KMS-11 (cell line): Measurements from ENCODE around the gene TSPOAP1.

Source experiments
- H2AFZ ChIP-seq: fragments of 200-600 bp; sonication (generic); 2 replicates; pipeline ENCODE4 v1.6.1; 2016; ENCODE audit warnings: antibody characterized with exemption, mixed run types, low read depth
- H3K27ac ChIP-seq: fragments of 200-600 bp; sonication (generic); 2 replicates; pipeline ENCODE4 v1.6.1; 2016; ENCODE audit warnings: mild to moderate bottlenecking, mixed run types
- H3K27me3 ChIP-seq: fragments of 200-600 bp; sonication (generic); 2 replicates; pipeline ENCODE4 v1.6.1; 2017; ENCODE audit warnings: mild to moderate bottlenecking, low read depth, mixed run types, moderate library complexity; ENCODE audit not compliant: insufficient read depth
- H3K36me3 ChIP-seq: fragments of 200-600 bp; sonication (generic); 2 replicates; pipeline ENCODE4 v1.6.1; 2017; ENCODE audit warnings: mild to moderate bottlenecking, mixed run types; ENCODE audit not compliant: insufficient read depth
- H3K4me1 ChIP-seq: fragments of 200-600 bp; sonication (generic); 2 replicates; pipeline ENCODE4 v1.6.1; 2016; ENCODE audit warnings: mild to moderate bottlenecking, low read depth, mixed run types; ENCODE audit not compliant: poor library complexity, severe bottlenecking
- H3K4me2 ChIP-seq: fragments of 200-600 bp; sonication (generic); 2 replicates; pipeline ENCODE4 v1.7.0; 2016; ENCODE audit warnings: mild to moderate bottlenecking, mixed run types
- H3K4me3 ChIP-seq: fragments of 200-600 bp; sonication (generic); IDR thresholded peaks from 2 replicates; pipeline ENCODE4 v1.6.1; 2017; ENCODE audit warnings: low read depth, low read length, mixed read lengths; ENCODE audit not compliant: insufficient read depth
- H3K79me2 ChIP-seq: fragments of 200-600 bp; sonication (generic); 2 replicates; pipeline ENCODE4 v1.6.1; 2016; ENCODE audit warnings: low read depth, mixed run types; ENCODE audit not compliant: insufficient read depth
- H3K9ac ChIP-seq: fragments of 200-600 bp; sonication (generic); 2 replicates; pipeline ENCODE4 v1.6.1; 2016; ENCODE audit warnings: mild to moderate bottlenecking, mixed run types
- H4K20me1 ChIP-seq: fragments of 200-600 bp; sonication (generic); 2 replicates; pipeline ENCODE4 v1.6.1; 2016; ENCODE audit warnings: mild to moderate bottlenecking, mixed run types; ENCODE audit not compliant: insufficient read depth
- CTCF ChIP-seq: fragments of 200-600 bp; sonication (generic); conservative IDR thresholded peaks from 2 replicates; pipeline ENCODE4 v1.6.1; 2017; ENCODE audit warnings: low read depth, mild to moderate bottlenecking, antibody characterized with exemption, low read length, moderate library complexity, mixed read lengths

Gene TSPOAP1

GRCh38 chr17:58364270-58364942 is 35.8 kb upstream of the TSPOAP1 start:
- Histone ChIP-seq H3K4me2 (no peak overlapping the region), H3K27ac (no peak overlapping the region), H3K4me3 (no peak overlapping the region), H2AFZ (no peak overlapping the region), H3K27me3 (no peaks in the 10 kb centered on the region), H3K79me2 (no peaks in the 10 kb centered on the region), H3K36me3 (no peaks in the 10 kb centered on the region), H3K9ac (no peak overlapping the region), H4K20me1 (no peaks in the 10 kb centered on the region), H3K4me1 (peaks cover 8% of the 10 kb centered on the region)
- no peak for TF ChIP-seq CTCF

- no peak overlapping the region for H3K4me3 ChIP-seq
- H2AFZ ChIP-seq, result no peak overlapping the region
- H4K20me1 ChIP-seq, result no peaks in the 10 kb centered on the region
- no peaks in the 10 kb centered on the region for H3K27me3 ChIP-seq
- H3K4me2 ChIP-seq, result no peak overlapping the region
- no peaks in the 10 kb centered on the region for H3K36me3 ChIP-seq
- no peaks in the 10 kb centered on the region for H3K79me2 ChIP-seq
- H3K9ac ChIP-seq, result no peak overlapping the region
- H3K4me1 ChIP-seq, result peaks cover 8% of the 10 kb centered on the region
- no peak overlapping the region for H3K27ac ChIP-seq
- no peak for TF ChIP-seq CTCF
Observed at GRCh38 chr17:58363457-58364185, 35.0 kb upstream of the TSPOAP1 start.

GRCh38 chr17:58362368-58363014 is 33.9 kb upstream of the TSPOAP1 start:
- Histone ChIP-seq H2AFZ (no peak overlapping the region), H3K27me3 (no peaks in the 10 kb centered on the region), H3K79me2 (no peaks in the 10 kb centered on the region), H3K4me1 (peaks cover 8% of the 10 kb centered on the region), H4K20me1 (no peaks in the 10 kb centered on the region), H3K27ac (no peak overlapping the region), H3K36me3 (no peaks in the 10 kb centered on the region), H3K9ac (no peak overlapping the region), H3K4me3 (no peak overlapping the region), H3K4me2 (no peak overlapping the region)
- TF ChIP-seq CTCF, result no peak

- no peak for TF ChIP-seq CTCF
- H3K27ac ChIP-seq, result no peak overlapping the region
- no peaks in the 10 kb centered on the region for H4K20me1 ChIP-seq
- H3K4me3 ChIP-seq, result no peak overlapping the region
- H3K9ac ChIP-seq, result no peak overlapping the region
- no peak overlapping the region for H3K4me2 ChIP-seq
- H3K79me2 ChIP-seq, result no peaks in the 10 kb centered on the region
- no peak overlapping the region for H2AFZ ChIP-seq
- H3K27me3 ChIP-seq, result no peaks in the 10 kb centered on the region
- H3K4me1 ChIP-seq, result no peaks in the 10 kb centered on the region
- H3K36me3 ChIP-seq, result no peaks in the 10 kb centered on the region
Observed at GRCh38 chr17:58360296-58361063, 31.9 kb upstream of the TSPOAP1 start.
